HEK293T (cell line): ENCODE measurements around the gene FCAMR.

ENCODE experiments used
- CTCF ChIA-PET: fragments of 350-600 bp; formaldehyde crosslinking; extraction: SDS; loops from one replicate; lab custom pipeline; 2021; ENCODE audit warnings: antibody characterized with exemption, inconsistent platforms; lab: Yijun Ruan, JAX
- POLR2A ChIA-PET: fragments of 350-600 bp; formaldehyde crosslinking; extraction: SDS; loops from one replicate; lab custom pipeline; 2020; ENCODE audit warnings: antibody characterized with exemption, inconsistent platforms; lab: Yijun Ruan, JAX
- DNase-seq: peaks from one replicate; pipeline ENCODE4 v3.0.0; 2012; ENCODE audit warnings: mixed read lengths; ENCODE audit errors: extremely low spot score
- ARNT ChIP-seq: fragments of 450-650 bp; IDR thresholded peaks from 2 replicates; pipeline ENCODE4 v1.6.1; 2017; ENCODE audit warnings: mild to moderate bottlenecking
- BHLHE40 ChIP-seq: fragments of 450-650 bp; IDR thresholded peaks from 2 replicates; pipeline ENCODE4 v1.6.1; 2016; ENCODE audit warnings: mild to moderate bottlenecking, moderate library complexity, borderline replicate concordance
- CTBP1 ChIP-seq: fragments of 450-650 bp; IDR thresholded peaks from 2 replicates; pipeline ENCODE4 v1.6.1; 2016; ENCODE audit warnings: borderline replicate concordance
- ELF4 ChIP-seq: fragments of 450-650 bp; IDR thresholded peaks from 2 replicates; pipeline ENCODE4 v1.6.1; 2017; ENCODE audit warnings: antibody characterized with exemption
- FOXA1 ChIP-seq: fragments of 450-650 bp; IDR thresholded peaks from 2 replicates; pipeline ENCODE4 v1.6.1; 2016; ENCODE audit warnings: mild to moderate bottlenecking
- FOXK2 ChIP-seq: fragments of 450-650 bp; IDR thresholded peaks from 2 replicates; pipeline ENCODE4 v1.6.1; 2016; ENCODE audit warnings: mild to moderate bottlenecking
- FOXM1 ChIP-seq: fragments of 450-650 bp; IDR thresholded peaks from 2 replicates; pipeline ENCODE4 v1.6.1; 2017; ENCODE audit warnings: mild to moderate bottlenecking, borderline replicate concordance
- HDGF ChIP-seq: fragments of 450-650 bp; IDR thresholded peaks from 2 replicates; pipeline ENCODE4 v1.6.1; 2017; ENCODE audit warnings: antibody characterized with exemption, borderline replicate concordance
- L3MBTL2 ChIP-seq: fragments of 450-650 bp; conservative IDR thresholded peaks from 2 replicates; pipeline ENCODE4 v1.6.1; 2016; ENCODE audit warnings: mild to moderate bottlenecking
- LEF1 ChIP-seq: fragments of 450-650 bp; IDR thresholded peaks from 2 replicates; pipeline ENCODE4 v1.6.1; 2017; ENCODE audit warnings: mild to moderate bottlenecking, borderline replicate concordance
- NFRKB ChIP-seq: fragments of 450-650 bp; IDR thresholded peaks from 2 replicates; pipeline ENCODE4 v1.6.1; 2016; ENCODE audit warnings: mild to moderate bottlenecking, moderate library complexity
- PKNOX1 ChIP-seq: fragments of 450-650 bp; IDR thresholded peaks from 2 replicates; pipeline ENCODE4 v1.6.1; 2016
- SP1 ChIP-seq: fragments of 450-650 bp; IDR thresholded peaks from 2 replicates; pipeline ENCODE4 v1.6.1; 2017
- SUZ12 ChIP-seq: fragments of 450-650 bp; IDR thresholded peaks from 2 replicates; pipeline ENCODE4 v1.6.1; 2016; ENCODE audit warnings: mild to moderate bottlenecking
- TARDBP ChIP-seq: fragments of 450-650 bp; IDR thresholded peaks from 2 replicates; pipeline ENCODE4 v1.6.1; 2016
- ZNF384 ChIP-seq: fragments of 450-650 bp; IDR thresholded peaks from 2 replicates; pipeline ENCODE4 v1.6.1; 2016

The FCAMR gene

GRCh38 chr1:206916000-206916709 lies 54.1 kb downstream of the FCAMR start:
- POLR2A ChIA-PET, result interaction anchor here (1.3 kb wide), 1 partner anchor 9 kb away, joined by 4 read pairs; no protein-coding TSS in a partner anchor
- CTCF ChIA-PET, result interaction anchor here (1.6 kb wide), 1 partner anchor 16 kb away, joined by 3 read pairs; no protein-coding TSS in a partner anchor
- no peak for TF ChIP-seq NFRKB
- TF ChIP-seq SP1, result no peak
- TF ChIP-seq ZNF384, result no peak
- no peak for TF ChIP-seq CTBP1
- no peak for TF ChIP-seq LEF1
- no peak for TF ChIP-seq PKNOX1
- no peak for TF ChIP-seq FOXA1
- TF ChIP-seq ELF4, result no peak
- TF ChIP-seq FOXK2, result no peak
- no peak for TF ChIP-seq HDGF
- TF ChIP-seq L3MBTL2, result no peak
- TF ChIP-seq SUZ12, result no peak
- no peak for TF ChIP-seq BHLHE40
- TF ChIP-seq FOXM1, result no peak
- no peak for TF ChIP-seq ARNT
- no peak for TF ChIP-seq TARDBP
- DNase-seq, result no peak

GRCh38 chr1:206915030-206915735 lies 55.1 kb downstream of the FCAMR start:
- ChIA-PET CTCF (no interaction called here), POLR2A (no interaction called here)
- no peak for DNase-seq
- no peak for TF ChIP-seq ZNF384
- no peak for TF ChIP-seq FOXK2
- no peak for TF ChIP-seq ELF4
- no peak for TF ChIP-seq FOXM1

DNA sequence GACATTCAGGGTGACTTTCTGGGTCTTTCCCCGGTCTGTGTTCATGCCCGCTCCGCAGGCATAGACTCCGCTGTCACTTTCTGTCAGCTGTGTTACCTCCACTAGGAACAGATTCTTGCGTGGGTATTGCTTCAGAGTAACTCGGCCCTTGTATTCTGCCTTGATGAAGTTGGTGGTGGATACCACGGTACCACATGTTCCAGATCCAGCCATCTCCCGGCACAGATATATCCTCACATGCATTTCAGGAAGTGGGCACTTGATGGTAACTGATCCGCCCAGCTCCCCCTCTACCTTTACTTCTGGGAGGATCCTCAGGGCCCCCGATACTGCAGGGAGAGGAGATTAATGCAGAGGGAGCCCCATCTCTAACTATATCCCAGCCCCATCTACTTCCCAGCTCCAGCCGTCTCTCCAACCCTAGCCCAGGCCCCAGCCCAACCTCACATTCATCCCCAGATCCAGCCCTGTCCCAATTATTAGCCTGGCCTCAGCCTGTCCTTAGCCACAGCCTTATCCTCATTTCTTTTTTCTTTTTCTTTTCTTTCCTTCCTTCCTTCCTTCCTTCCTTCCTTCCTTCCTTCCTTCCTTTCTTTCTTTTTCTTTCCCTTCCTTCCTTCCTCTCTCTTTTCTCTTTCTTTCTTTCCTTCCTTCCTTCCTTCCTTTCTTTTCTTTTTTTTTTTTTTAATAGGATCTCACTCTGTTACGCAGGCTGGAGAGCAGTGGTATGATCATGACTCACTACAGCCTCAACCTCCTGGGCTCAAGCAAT lies 56.3 kb downstream of the FCAMR start:
- ChIA-PET POLR2A (interaction anchor here (0.6 kb wide), 1 partner anchor 139 kb away, joined by 3 read pairs; the partner anchor contains the start of gene PFKFB2), CTCF (interaction anchor here (1.1 kb wide), 1 partner anchor 92 kb away, joined by 3 read pairs; no protein-coding TSS in a partner anchor)
- TF ChIP-seq BHLHE40, result no peak
- TF ChIP-seq CTBP1, result no peak
- TF ChIP-seq LEF1, result no peak
- no peak for TF ChIP-seq L3MBTL2
- no peak for TF ChIP-seq ZNF384
- no peak for TF ChIP-seq TARDBP
- no peak for TF ChIP-seq FOXA1
- no peak for DNase-seq

GRCh38 chr1:206912445-206913095 lies 57.7 kb downstream of the FCAMR start:
- peak; percentile 87 for DNase-seq
- CTCF ChIA-PET, result interaction anchor here (0.6 to 2.4 kb wide), 18 partner anchors 17 to 1129 kb away, joined by 3 to 17 read pairs (median 4); partner anchors contain the start of gene IL20

DNA sequence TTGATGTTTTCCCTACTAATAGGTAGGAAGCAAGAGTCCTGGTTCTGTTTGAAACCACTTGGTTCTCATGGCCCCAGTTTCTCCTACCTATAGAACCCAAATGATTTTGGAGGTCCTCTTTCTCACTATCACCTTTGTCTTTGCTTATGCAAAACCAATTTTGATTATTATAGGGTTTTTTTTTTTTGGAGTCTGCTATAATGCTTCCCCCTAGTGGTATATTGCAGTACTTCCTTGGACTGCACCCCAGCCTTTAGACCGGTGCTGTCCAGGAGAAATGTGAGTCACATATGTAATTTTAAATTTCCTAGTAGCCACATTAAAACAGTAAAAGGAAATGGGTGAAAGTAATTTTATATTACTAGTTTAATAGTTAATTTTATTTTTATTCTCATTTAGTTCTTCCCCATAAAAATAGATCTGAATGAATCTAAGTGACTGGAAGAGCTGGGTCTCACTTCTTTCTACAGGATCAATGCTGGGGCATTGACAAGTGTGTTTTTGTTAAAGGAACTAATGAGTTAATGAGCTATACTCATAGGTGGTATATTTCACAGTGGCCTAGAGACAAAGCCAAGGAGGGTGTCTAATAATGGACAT lies 59.1 kb downstream of the FCAMR start:
- ChIA-PET POLR2A (no interaction called here), CTCF (interaction anchor here (0.6 to 2.4 kb wide), 8 partner anchors 25 to 1850 kb away, joined by 3 to 17 read pairs (median 4); partner anchors contain the start of genes DYRK3 and IL20)
- peak; percentile 67 for DNase-seq
- TF ChIP-seq ZNF384, result peak; percentile 89
- no peak for TF ChIP-seq ARNT
- TF ChIP-seq SP1, result no peak
- no peak for TF ChIP-seq L3MBTL2

More at GRCh38 chr1:206912445-206913095, 57.7 kb downstream of the FCAMR start:
- TF ChIP-seq PKNOX1 (0 out of 2 replicates have a peak, but pooled peaks have one; percentile 32), CTBP1 (no peak)
- POLR2A ChIA-PET, result interaction anchor here (0.7 to 1.3 kb wide), 2 partner anchors 70 to 178 kb away, joined by 3 read pairs; no protein-coding TSS in a partner anchor

DNA sequence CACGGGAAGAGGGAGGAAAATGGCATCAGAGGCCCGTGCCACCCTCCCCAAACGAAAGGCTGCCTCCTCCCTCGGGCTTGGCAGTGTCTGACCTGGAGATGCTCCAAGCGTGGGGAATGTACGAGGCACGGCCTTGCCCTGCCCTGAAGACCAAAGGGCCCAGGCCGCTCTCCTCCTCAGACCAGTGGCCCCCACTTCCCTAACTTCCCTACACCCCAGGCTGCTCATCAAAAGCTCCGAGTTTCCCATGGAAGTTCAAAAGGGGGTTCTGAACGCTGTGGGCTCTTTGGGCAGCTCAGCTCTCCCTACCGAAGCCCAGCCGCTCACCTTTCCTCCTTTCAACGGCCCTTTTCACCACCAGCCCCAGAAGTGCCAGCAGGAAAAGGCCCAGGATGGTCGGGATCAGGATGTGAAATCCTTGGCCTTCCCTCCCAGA lies 60.4 kb downstream of the FCAMR start:
- no peak for DNase-seq
- ChIA-PET CTCF (interaction anchor here (0.8 to 2.1 kb wide), 6 partner anchors 17 to 274 kb away, joined by 3 to 6 read pairs (median 4); partner anchors contain the start of gene DYRK3), POLR2A (no interaction called here)
- no peak for TF ChIP-seq FOXM1
- TF ChIP-seq LEF1, result no peak
- no peak for TF ChIP-seq SP1
- no peak for TF ChIP-seq NFRKB
- TF ChIP-seq PKNOX1, result no peak
- no peak for TF ChIP-seq L3MBTL2
- TF ChIP-seq FOXA1, result no peak
- no peak for TF ChIP-seq BHLHE40
- TF ChIP-seq CTBP1, result no peak
